NAMALWA (cell line): Measurements from ENCODE around the gene ST8SIA4.
A peak's percentile ranks its signal among the peaks of the same experiment; 100 is the strongest.

Experiments used
- DNase-seq: peaks from one replicate; pipeline ENCODE4 v3.0.0-alpha.2; 2015; ENCODE audit warnings: low spot score

The ST8SIA4 gene

GRCh38 chr5:100867039-100867562 is 36.0 kb downstream of the ST8SIA4 start:
- DNase-seq, result no peak

- DNase-seq, result no peak
These were observed 38.2 kb downstream of the ST8SIA4 start for GRCh38 chr5:100864931-100865330.

GRCh38 chr5:100863739-100864138 is 39.3 kb downstream of the ST8SIA4 start:
- no peak for DNase-seq

GRCh38 chr5:100861148-100861547 is 41.9 kb downstream of the ST8SIA4 start:
- DNase-seq, result no peak

GRCh38 chr5:100860407-100860806 is 42.7 kb downstream of the ST8SIA4 start:
- DNase-seq, result no peak

GRCh38 chr5:100858987-100859545 is 44.0 kb downstream of the ST8SIA4 start:
- no peak for DNase-seq

GRCh38 chr5:100856462-100856861 is 46.6 kb downstream of the ST8SIA4 start:
- peak; percentile 47 for DNase-seq

GRCh38 chr5:100855937-100856430 is 47.1 kb downstream of the ST8SIA4 start:
- DNase-seq, result peak; percentile 26

- DNase-seq, result peak; percentile 55
These were observed 47.8 kb downstream of the ST8SIA4 start for GRCh38 chr5:100855295-100855694.

GRCh38 chr5:100854591-100854990 is 48.5 kb downstream of the ST8SIA4 start:
- no peak for DNase-seq

GRCh38 chr5:100853582-100853981 is 49.5 kb downstream of the ST8SIA4 start:
- peak; percentile 28 for DNase-seq

GRCh38 chr5:100852988-100853449 is 50.1 kb downstream of the ST8SIA4 start:
- DNase-seq, result peak; percentile 81

GRCh38 chr5:100852051-100852450 is 51.0 kb downstream of the ST8SIA4 start:
- no peak for DNase-seq

GRCh38 chr5:100846772-100847171 is 56.3 kb downstream of the ST8SIA4 start:
- DNase-seq, result no peak

GRCh38 chr5:100842080-100842479 is 61.0 kb downstream of the ST8SIA4 start:
- DNase-seq, result no peak

GRCh38 chr5:100841358-100842076 is 61.6 kb downstream of the ST8SIA4 start:
- DNase-seq, result peak; percentile 41

GRCh38 chr5:100840789-100841188 is 62.3 kb downstream of the ST8SIA4 start:
- peak; percentile 30 for DNase-seq

GRCh38 chr5:100840370-100840769 is 62.7 kb downstream of the ST8SIA4 start:
- DNase-seq, result peak; percentile 47

GRCh38 chr5:100838048-100838473 is 65.0 kb downstream of the ST8SIA4 start:
- DNase-seq, result no peak

GRCh38 chr5:100834519-100834918 is 68.6 kb downstream of the ST8SIA4 start:
- DNase-seq, result no peak

- no peak for DNase-seq
These were observed 70.5 kb downstream of the ST8SIA4 start for GRCh38 chr5:100832252-100833230.

- DNase-seq, result no peak
These were observed 74.2 kb downstream of the ST8SIA4 start for GRCh38 chr5:100828898-100829356.
